Measurements from ENCODE around the gene IRF6.

GRCh38 chr1:209789245-209789644 is 16.7 kb downstream of the IRF6 start:
- TF ChIP-seq, protein P1, sequence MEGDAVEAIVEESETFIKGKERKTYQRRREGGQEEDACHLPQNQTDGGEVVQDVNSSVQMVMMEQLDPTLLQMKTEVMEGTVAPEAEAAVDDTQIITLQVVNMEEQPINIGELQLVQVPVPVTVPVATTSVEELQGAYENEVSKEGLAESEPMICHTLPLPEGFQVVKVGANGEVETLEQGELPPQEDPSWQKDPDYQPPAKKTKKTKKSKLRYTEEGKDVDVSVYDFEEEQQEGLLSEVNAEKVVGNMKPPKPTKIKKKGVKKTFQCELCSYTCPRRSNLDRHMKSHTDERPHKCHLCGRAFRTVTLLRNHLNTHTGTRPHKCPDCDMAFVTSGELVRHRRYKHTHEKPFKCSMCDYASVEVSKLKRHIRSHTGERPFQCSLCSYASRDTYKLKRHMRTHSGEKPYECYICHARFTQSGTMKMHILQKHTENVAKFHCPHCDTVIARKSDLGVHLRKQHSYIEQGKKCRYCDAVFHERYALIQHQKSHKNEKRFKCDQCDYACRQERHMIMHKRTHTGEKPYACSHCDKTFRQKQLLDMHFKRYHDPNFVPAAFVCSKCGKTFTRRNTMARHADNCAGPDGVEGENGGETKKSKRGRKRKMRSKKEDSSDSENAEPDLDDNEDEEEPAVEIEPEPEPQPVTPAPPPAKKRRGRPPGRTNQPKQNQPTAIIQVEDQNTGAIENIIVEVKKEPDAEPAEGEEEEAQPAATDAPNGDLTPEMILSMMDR (IDR thresholded peaks at IDR 0.05) = no peak
- no peak for TF ChIP-seq POLR2A (IDR thresholded peaks at IDR 0.05)
